H1 (cell line): ENCODE data around the gene PLEKHA5. TPM values are rescaled to one million over a fixed set of nuclear protein-coding genes. Genes with fewer than 3 reads are reported as not detected.

Experiments used
- CTCF ChIA-PET: fragments of 300-600 bp; sonication (Branson Sonifier 250); formaldehyde crosslinking; loops from one replicate; lab custom pipeline; 2021; ENCODE audit not compliant: partially characterized antibody; lab: Charles Lee
- POLR2A ChIA-PET: fragments of 300-600 bp; sonication (Branson Sonifier 250); formaldehyde crosslinking; loops from one replicate; lab custom pipeline; 2021; ENCODE audit warnings: inconsistent platforms; ENCODE audit not compliant: partially characterized antibody; lab: Charles Lee
- DNase-seq, 2 experiments: peaks; one replicate each; pipeline versions ENCODE4 v3.0.0 to v3.0.0-alpha.2; 2010 to 2022; ENCODE audit warnings: low spot score in 2 of 2, low read depth in 1 of 2, mixed read lengths in 1 of 2
- FAIRE-seq: peaks from 2 replicates; lab custom pipeline; 2011; peaks lifted over from hg19 to GRCh38; lab: Jason Lieb, UNC
- H2AFZ ChIP-seq: 2 replicates; pipeline ENCODE4 v1.8.1; 2012; ENCODE audit warnings: low read length, inconsistent platforms
- H2AK5ac ChIP-seq: 2 replicates; pipeline ENCODE4 v1.6.1; 2013; ENCODE audit warnings: low read depth, low read length
- H2BK120ac ChIP-seq: replicated peaks from 2 replicates; pipeline ENCODE3; 2013; ENCODE audit warnings: low read depth, low read length, inconsistent platforms
- H2BK12ac ChIP-seq: 2 replicates; pipeline ENCODE4 v1.6.1; 2013; ENCODE audit warnings: low read depth, low read length
- H2BK15ac ChIP-seq: 2 replicates; pipeline ENCODE4 v1.6.1; 2013; ENCODE audit warnings: low read length
- H2BK20ac ChIP-seq: 2 replicates; pipeline ENCODE4 v1.6.1; 2013; ENCODE audit warnings: low read length
- H2BK5ac ChIP-seq: 2 replicates; pipeline ENCODE4 v1.6.1; 2013; ENCODE audit warnings: low read depth, low read length
- H3K14ac ChIP-seq: 2 replicates; pipeline ENCODE4 v1.6.1; 2013; ENCODE audit warnings: inconsistent platforms; ENCODE audit not compliant: insufficient read length
- H3K18ac ChIP-seq: 2 replicates; pipeline ENCODE4 v1.6.1; 2013; ENCODE audit warnings: low read length; ENCODE audit errors: extremely low read depth
- H3K23ac ChIP-seq: 2 replicates; pipeline ENCODE4 v1.6.1; 2013; ENCODE audit warnings: inconsistent platforms; ENCODE audit not compliant: insufficient read length
- H3K23me2 ChIP-seq: 2 replicates; pipeline ENCODE4 v1.6.1; 2013; ENCODE audit warnings: low read depth, low read length
- H3K27ac ChIP-seq: 2 replicates; pipeline ENCODE4 v1.6.1; 2011; ENCODE audit warnings: low read depth, low read length, inconsistent platforms
- H3K27me3 ChIP-seq, 4 experiments: replicated peaks in 1 of 4; 1 replicate in 1 of 4; 2 replicates in 3 of 4; pipeline versions ENCODE4 v1.6.1 to v1.8.1; 2011 to 2013; ENCODE audit warnings: low read length in 3 of 4, mild to moderate bottlenecking in 3 of 4, inconsistent platforms in 2 of 4, mixed read lengths in 2 of 4, moderate library complexity in 1 of 4; ENCODE audit not compliant: control insufficient read depth in 3 of 4, insufficient read depth in 3 of 4; ENCODE audit errors: extremely low read depth in 1 of 4
- H3K36me3 ChIP-seq, 4 experiments: 2 replicates each; pipeline versions ENCODE4 v1.6.1 to v1.8.1; 2011 to 2013; ENCODE audit warnings: mild to moderate bottlenecking in 4 of 4, low read length in 3 of 4, moderate library complexity in 2 of 4, control low read depth in 1 of 4, inconsistent platforms in 1 of 4; ENCODE audit not compliant: insufficient read depth in 4 of 4, control insufficient read depth in 2 of 4
- H3K4ac ChIP-seq: replicated peaks from 2 replicates; pipeline ENCODE3; 2013; ENCODE audit warnings: low read length, low read depth, mixed read lengths, inconsistent platforms; ENCODE audit not compliant: insufficient read length
- H3K4me1 ChIP-seq, 4 experiments: replicated peaks in 1 of 4; 1 replicate in 1 of 4; 2 replicates in 3 of 4; pipeline versions ENCODE4 v1.6.1 to v1.8.1; 2011 to 2013; ENCODE audit warnings: low read length in 3 of 4, inconsistent platforms in 2 of 4, mixed read lengths in 1 of 4; ENCODE audit not compliant: insufficient read depth in 4 of 4, control insufficient read depth in 3 of 4
- H3K4me2 ChIP-seq, 2 experiments: 2 replicates each; pipeline versions ENCODE4 v1.6.1 to v1.8.1; 2011 to 2013; ENCODE audit warnings: low read depth in 2 of 2, low read length in 2 of 2, control low read depth in 1 of 2, inconsistent platforms in 1 of 2, mild to moderate bottlenecking in 1 of 2; ENCODE audit not compliant: insufficient read depth in 1 of 2
- H3K4me3 ChIP-seq, 4 experiments: fragments of 200-600, 300-600 bp in 1 of 4; sonication (generic), shearing (Covaris generic), sonication (Bioruptor Twin) in 1 of 4; 2 replicates each; pipeline versions ENCODE4 v1.5.1 to v1.8.1; 2011 to 2016; ENCODE audit warnings: low read length in 4 of 4, low read depth in 3 of 4, control low read depth in 2 of 4, inconsistent platforms in 2 of 4, mild to moderate bottlenecking in 2 of 4, mixed read lengths in 1 of 4, moderate library complexity in 1 of 4; ENCODE audit not compliant: insufficient read depth in 2 of 4; ENCODE audit errors: extremely low read depth in 1 of 4
- H3K56ac ChIP-seq: replicated peaks from 2 replicates; pipeline ENCODE3; 2013; ENCODE audit warnings: low read depth, mild to moderate bottlenecking, mixed read lengths, low read length, inconsistent platforms; ENCODE audit not compliant: insufficient read length
- H3K79me1 ChIP-seq: 2 replicates; pipeline ENCODE4 v1.6.1; 2013; ENCODE audit warnings: low read depth, low read length, control low read depth
- H3K79me2 ChIP-seq, 2 experiments: 2 replicates each; pipeline versions ENCODE4 v1.6.1 to v1.8.1; 2012 to 2013; ENCODE audit warnings: low read length in 2 of 2, mild to moderate bottlenecking in 2 of 2, inconsistent platforms in 1 of 2; ENCODE audit not compliant: insufficient read depth in 2 of 2, control insufficient read depth in 1 of 2
- H3K9ac ChIP-seq, 4 experiments: replicated peaks in 1 of 4; 1 replicate in 1 of 4; 2 replicates in 3 of 4; pipeline versions ENCODE4 v1.6.1 to v1.8.1; 2011 to 2013; ENCODE audit warnings: low read depth in 3 of 4, low read length in 3 of 4, control low read depth in 2 of 4, mild to moderate bottlenecking in 2 of 4, moderate library complexity in 2 of 4, inconsistent platforms in 1 of 4; ENCODE audit errors: extremely low read depth in 1 of 4
- H3K9me3 ChIP-seq, 2 experiments: 2 replicates each; pipeline versions ENCODE4 v1.6.1 to v1.8.1; 2012 to 2013; ENCODE audit warnings: mild to moderate bottlenecking in 2 of 2, moderate library complexity in 2 of 2, control low read depth in 1 of 2, inconsistent platforms in 1 of 2, low read depth in 1 of 2, low read length in 1 of 2, mixed read lengths in 1 of 2; ENCODE audit not compliant: insufficient read depth in 2 of 2
- H4K20me1 ChIP-seq, 2 experiments: replicated peaks in 1 of 2; 2 replicates each; pipeline versions ENCODE3 to v1.8.1; 2011 to 2013; ENCODE audit warnings: inconsistent platforms in 2 of 2, low read length in 2 of 2, mild to moderate bottlenecking in 1 of 2; ENCODE audit not compliant: insufficient read depth in 2 of 2, control insufficient read depth in 1 of 2
- H4K5ac ChIP-seq: 2 replicates; pipeline ENCODE4 v1.6.1; 2013; ENCODE audit warnings: low read length, low read depth, mixed read lengths, inconsistent platforms; ENCODE audit not compliant: insufficient read length
- H4K8ac ChIP-seq: 2 replicates; pipeline ENCODE4 v1.8.0; 2013; ENCODE audit warnings: mild to moderate bottlenecking, moderate library complexity, low read length, inconsistent platforms; ENCODE audit not compliant: insufficient read depth; ENCODE audit errors: extremely low read depth
- H4K91ac ChIP-seq: replicated peaks from 2 replicates; pipeline ENCODE3; 2013; ENCODE audit warnings: low read length, mixed read lengths, inconsistent platforms; ENCODE audit not compliant: insufficient read length
- ATF3 ChIP-seq: IDR thresholded peaks from 2 replicates; pipeline ENCODE4 v1.6.1; 2011; ENCODE audit warnings: low read depth, mild to moderate bottlenecking, low read length; ENCODE audit not compliant: insufficient read depth
- CTCF ChIP-seq, 3 experiments: IDR thresholded peaks; 1 replicate in 2 of 3; 2 replicates in 1 of 3; pipeline versions ENCODE4 v1.5.1 to v1.6.1; 2011; ENCODE audit warnings: low read length in 3 of 3, mild to moderate bottlenecking in 3 of 3, inconsistent platforms in 2 of 3, low read depth in 1 of 3, moderate library complexity in 1 of 3; ENCODE audit not compliant: insufficient read depth in 1 of 3; ENCODE audit errors: control extremely low read depth in 1 of 3
- GABPA ChIP-seq: IDR thresholded peaks from 2 replicates; pipeline ENCODE4 v1.6.1; 2011; ENCODE audit warnings: mild to moderate bottlenecking, low read length, moderate library complexity, borderline replicate concordance; ENCODE audit not compliant: insufficient read depth
- GTF2F1 ChIP-seq: IDR thresholded peaks from 2 replicates; pipeline ENCODE4 v1.6.1; 2012; ENCODE audit warnings: low read depth, low read length, improper control_type of control experiment, borderline replicate concordance
- HDAC6 ChIP-seq: IDR thresholded peaks from one replicate; pipeline ENCODE4 v1.7.1; 2012; ENCODE audit warnings: low read depth, mild to moderate bottlenecking, inconsistent platforms, low read length, moderate library complexity
- JUN ChIP-seq: IDR thresholded peaks from 2 replicates; pipeline ENCODE4 v1.6.1; 2011; ENCODE audit warnings: low read depth, mild to moderate bottlenecking, improper control_type of control experiment, low read length
- POLR2A ChIP-seq, 2 experiments: IDR thresholded peaks; 1 replicate in 1 of 2; 2 replicates in 1 of 2; pipeline ENCODE4 v1.6.1; 2011; ENCODE audit warnings: low read depth in 2 of 2, low read length in 2 of 2, mild to moderate bottlenecking in 2 of 2; ENCODE audit errors: control extremely low read depth in 1 of 2
- POLR2AphosphoS5 ChIP-seq: IDR thresholded peaks from 2 replicates; pipeline ENCODE4 v1.6.1; 2011; ENCODE audit warnings: low read depth, low read length
- RNF2 ChIP-seq: fragments of 200-900, 300-1000 bp; sonication (generic); IDR thresholded peaks from 2 replicates; pipeline ENCODE4 v1.7.1; 2016; ENCODE audit warnings: borderline replicate concordance, low read depth, mild to moderate bottlenecking, antibody characterized with exemption, low read length; ENCODE audit not compliant: poor library complexity, severe bottlenecking; ENCODE audit errors: missing control alignments
- TCF12 ChIP-seq: IDR thresholded peaks from 2 replicates; pipeline ENCODE4 v1.6.1; 2011; ENCODE audit warnings: low read depth, mild to moderate bottlenecking, low read length
- WGBS, 2 experiments: shearing (Covaris generic) in 1 of 2; methylation state at CpG; one replicate each; pipeline versions ENCODE4 v1.1.6 to v1.1.7; 2013 to 2015; ENCODE audit warnings: low lambda C conversion rate in 2 of 2, mixed read lengths in 2 of 2, inconsistent platforms in 1 of 2, low coverage in 1 of 2, missing lambda C conversion rate in 1 of 2; ENCODE audit not compliant: insufficient replicate concordance in 2 of 2, insufficient coverage in 1 of 2, insufficient read length in 1 of 2; ENCODE audit errors: extremely low coverage in 1 of 2, missing lambda C conversion rate in 1 of 2; 5-methylcytosine and 5-hydroxymethylcytosine counted together
- polyA plus RNA-seq, 7 experiments: library from polyadenylated mRNA; depleted of rRNA in 3 of 7; stranded (reverse) in 5 of 7; unstranded in 2 of 7; fragments of >200 nt in 5 of 7; fragments of 200-250 nt in 2 of 7; gene quantifications; 1 replicate in 5 of 7; 2 replicates in 1 of 7; 4 replicates in 1 of 7; pipeline versions ENCODE4 v1.2.1 to v1.2.3, GENCODE V29; 2011 to 2013; ENCODE audit warnings: missing spikeins in 2 of 7, mixed read lengths in 2 of 7
- total RNA-seq: library from RNA; stranded (reverse); fragmentation: NEBNext Ultra II Directional; extraction: Animal tissue kit (Norgen Biotek cat#: 25700); gene quantifications from 2 replicates; pipeline ENCODE4 v1.2.1, GENCODE V29; 2021

The PLEKHA5 gene
- total and polyA plus RNA-seq, 2 of the 8 experiments (the other 6 are each of a cell fraction or from before 2014, with no cell fraction given) = 17.2 to 66.1 TPM

GRCh38 chr12:19121449-19122018, 8.0 kb upstream of the PLEKHA5 start:
- Histone ChIP-seq H3K4me1 (no peaks in the 10 kb centered on the region), H2AFZ (no peak overlapping the region), H3K9me3 (peaks cover 0 to 2% of the 10 kb centered on the region in 2 experiments; a peak in 1 of 4 replicates), H2BK12ac (no peak overlapping the region), H4K8ac (no peak overlapping the region), H3K9ac (no peak overlapping the region), H2BK15ac (no peak overlapping the region), H3K23me2 (no peaks in the 10 kb centered on the region), H2BK120ac (no peak overlapping the region), H3K14ac (no peak overlapping the region), H3K79me2 (no peaks in the 10 kb centered on the region), H3K4me2 (no peak overlapping the region), H2BK5ac (no peak overlapping the region), H3K79me1 (no peaks in the 10 kb centered on the region), H4K91ac (no peak overlapping the region), H3K27me3 (no peaks in the 10 kb centered on the region), H3K36me3 (no peaks in the 10 kb centered on the region), H2AK5ac (no peak overlapping the region), H3K56ac (no peak overlapping the region), H2BK20ac (no peak overlapping the region), H3K4ac (no peak overlapping the region), H3K23ac (no peak overlapping the region), H3K18ac (no peak overlapping the region), H3K4me3 (no peak overlapping the region), H3K27ac (no peak overlapping the region), H4K5ac (no peak overlapping the region), H4K20me1 (no peaks in the 10 kb centered on the region)
- WGBS, 2 experiments = 95% methylated on average over 1 of the region's 1 CpG; no CpG with 5 or more reads in 1 of the 2 experiments
- ChIA-PET CTCF (interaction anchor here (1.0 to 1.4 kb wide), 2 partner anchors 10 to 149 kb away, joined by 4 to 5 read pairs; no protein-coding TSS in a partner anchor), POLR2A (no interaction called here)
- DNase-seq (no peak), FAIRE-seq (no peak)
- TF ChIP-seq TCF12 (no peak), RNF2 (no peak), CTCF (IDR thresholded peaks at IDR 0.05; ENCODE audit: control extremely low read depth in 1 of 3, insufficient read depth in 1 of 3, low read depth in 1 of 3, low read length in 3 of 3) (no peak), GTF2F1 (no peak), ATF3 (no peak), JUN (no peak), POLR2AphosphoS5 (no peak), GABPA (no peak), POLR2A (IDR thresholded peaks at IDR 0.05; ENCODE audit: control extremely low read depth in 1 of 2, low read depth in 2 of 2, low read length in 2 of 2) (no peak), HDAC6 (no peak)
